Measurements from ENCODE around the gene PIM3.

The PIM3 gene

GRCh38 chr22:49966774-49967705 is 6.5 kb downstream of the PIM3 start:
- WGBS = 70% methylated on average over 36 of the region's 36 CpGs
- Histone ChIP-seq H3K79me1 (replicated peaks; ENCODE audit: low read length, poor library complexity, severe bottlenecking) (peaks cover 27% of the 10 kb centered on the region), H3K4ac (ENCODE audit: low read depth in 1 of 2, low read length in 2 of 2) (peak overlapping the region; percentile 84 to 89), H4K8ac (ENCODE audit: low read length) (peak overlapping the region; percentile 94), H3K18ac (ENCODE audit: low read depth in 1 of 2, low read length in 2 of 2) (peak overlapping the region; percentile 77 to 94), H3K14ac (ENCODE audit: low read length in 2 of 2) (peak overlapping the region in 1 of 2 experiments; percentile 61), H2BK15ac (ENCODE audit: low read depth, poor library complexity, severe bottlenecking) (peak overlapping the region; percentile 93), H2BK12ac (ENCODE audit: low read length in 2 of 2) (peak overlapping the region; percentile 96), H3K4me2 (ENCODE audit: low read length, poor library complexity, severe bottlenecking) (no peak overlapping the region), H3K23ac (ENCODE audit: low read length in 2 of 2) (peak overlapping the region; percentile 22 to 86), H3K9me3 (ENCODE audit: control insufficient read depth, low read length) (no peaks in the 10 kb centered on the region), H3K27ac (ENCODE audit: low read length, poor library complexity, severe bottlenecking) (no peak overlapping the region), H2BK120ac (ENCODE audit: low read depth, low read length) (peak overlapping the region; percentile 78), H2BK5ac (ENCODE audit: low read depth, low read length, poor library complexity, severe bottlenecking) (no peak overlapping the region), H3K4me3 (ENCODE audit: insufficient read depth in 1 of 2, low read depth in 1 of 2, low read length in 2 of 2) (peak overlapping the region in 1 of 2 experiments; percentile 22), H2AFZ (ENCODE audit: low read depth, low read length) (no peak overlapping the region), H2AK5ac (ENCODE audit: low read length, severe bottlenecking) (peak overlapping the region; percentile 33), H3K27me3 (ENCODE audit: control insufficient read depth in 1 of 2, insufficient read depth in 1 of 2, low read length in 2 of 2) (no peaks in the 10 kb centered on the region), H3K9ac (ENCODE audit: low read length) (peak overlapping the region; percentile 53), H3K36me3 (ENCODE audit: control insufficient read depth in 1 of 2, insufficient read depth in 2 of 2, low read depth in 1 of 2, low read length in 2 of 2) (peaks cover 19 to 52% of the 10 kb centered on the region in 2 experiments), H4K91ac (ENCODE audit: low read length) (peak overlapping the region; percentile 96), H3K4me1 (ENCODE audit: control insufficient read depth, insufficient read depth, low read depth, low read length) (peaks cover 70% of the 10 kb centered on the region)
- peak; percentile 85 for DNase-seq

DNA sequence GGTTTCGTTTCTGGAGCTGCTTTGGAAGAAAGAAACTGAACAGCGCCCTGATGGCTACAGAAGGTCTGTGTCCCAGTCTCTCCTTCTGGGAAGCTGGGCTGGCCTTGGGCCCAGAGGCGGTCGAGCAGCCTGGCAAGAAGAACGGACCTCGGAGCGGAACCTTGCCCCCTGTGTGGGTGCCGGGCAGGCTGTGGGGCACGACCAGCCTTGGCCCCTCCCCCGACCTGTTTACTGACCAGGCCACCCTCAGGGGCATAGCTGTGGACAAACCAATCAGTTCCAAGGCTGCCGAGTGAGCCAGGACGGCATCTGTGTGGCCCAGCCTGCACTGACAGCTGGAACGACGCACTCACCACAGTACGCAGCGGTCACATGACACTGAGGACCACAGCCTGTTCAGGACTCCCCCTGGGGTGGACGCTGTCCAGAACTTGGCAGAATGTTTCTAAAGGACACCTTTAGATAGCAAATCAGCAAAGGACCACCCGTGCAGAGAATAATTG is 7.2 kb downstream of the PIM3 start:
- H3K4me2 ChIP-seq (ENCODE audit: low read length, poor library complexity, severe bottlenecking) = no peak overlapping the region
- H3K4me1 ChIP-seq (ENCODE audit: control insufficient read depth, insufficient read depth, low read depth, low read length) = peaks cover 65% of the 10 kb centered on the region
- H3K27ac ChIP-seq (ENCODE audit: low read length, poor library complexity, severe bottlenecking) = no peak overlapping the region
- peak overlapping the region; percentile 53 for H3K9ac ChIP-seq (ENCODE audit: low read length)
- peak overlapping the region; percentile 71 for H2BK120ac ChIP-seq (ENCODE audit: low read depth, low read length)
- H3K18ac ChIP-seq (ENCODE audit: low read depth in 1 of 2, low read length in 2 of 2) = peak overlapping the region; percentile 77 to 94
- no peak overlapping the region for H2AFZ ChIP-seq (ENCODE audit: low read depth, low read length)
- H3K23ac ChIP-seq (ENCODE audit: low read length in 2 of 2) = no peak overlapping the region
- H2BK12ac ChIP-seq (ENCODE audit: low read length in 2 of 2) = peak overlapping the region; percentile 96
- H3K27me3 ChIP-seq (ENCODE audit: control insufficient read depth in 1 of 2, insufficient read depth in 1 of 2, low read length in 2 of 2) = no peaks in the 10 kb centered on the region
- H2AK5ac ChIP-seq (ENCODE audit: low read length, severe bottlenecking) = peak overlapping the region; percentile 70
- no peak overlapping the region for H2BK5ac ChIP-seq (ENCODE audit: low read depth, low read length, poor library complexity, severe bottlenecking)
- H3K4ac ChIP-seq (ENCODE audit: low read depth in 1 of 2, low read length in 2 of 2) = peak overlapping the region; percentile 19 to 84
- H2BK15ac ChIP-seq (ENCODE audit: low read depth, poor library complexity, severe bottlenecking) = peak overlapping the region; percentile 80
- WGBS = 85% methylated on average over 18 of the region's 18 CpGs
- peaks cover 16 to 49% of the 10 kb centered on the region in 2 experiments for H3K36me3 ChIP-seq (ENCODE audit: control insufficient read depth in 1 of 2, insufficient read depth in 2 of 2, low read depth in 1 of 2, low read length in 2 of 2)
- peak; percentile 42 for DNase-seq
- H3K4me3 ChIP-seq (ENCODE audit: insufficient read depth in 1 of 2, low read depth in 1 of 2, low read length in 2 of 2) = peak overlapping the region in 1 of 2 experiments; percentile 22
- peak overlapping the region in 1 of 2 experiments; percentile 68 for H3K14ac ChIP-seq (ENCODE audit: low read length in 2 of 2)
- H3K79me1 ChIP-seq (replicated peaks; ENCODE audit: low read length, poor library complexity, severe bottlenecking) = peaks cover 26% of the 10 kb centered on the region
- H4K8ac ChIP-seq (ENCODE audit: low read length) = peak overlapping the region; percentile 88
- peak overlapping the region; percentile 91 for H4K91ac ChIP-seq (ENCODE audit: low read length)
- no peaks in the 10 kb centered on the region for H3K9me3 ChIP-seq (ENCODE audit: control insufficient read depth, low read length)

GRCh38 chr22:49968313-49968830 is 7.8 kb downstream of the PIM3 start:
- Histone ChIP-seq H3K27me3 (ENCODE audit: control insufficient read depth in 1 of 2, insufficient read depth in 1 of 2, low read length in 2 of 2) (no peaks in the 10 kb centered on the region), H3K79me1 (replicated peaks; ENCODE audit: low read length, poor library complexity, severe bottlenecking) (peaks cover 21% of the 10 kb centered on the region), H2AFZ (ENCODE audit: low read depth, low read length) (no peak overlapping the region), H3K36me3 (ENCODE audit: control insufficient read depth in 1 of 2, insufficient read depth in 2 of 2, low read depth in 1 of 2, low read length in 2 of 2) (peaks cover 10 to 43% of the 10 kb centered on the region in 2 experiments), H3K14ac (ENCODE audit: low read length in 2 of 2) (no peak overlapping the region), H3K9ac (ENCODE audit: low read length) (peak overlapping the region; percentile 53), H4K91ac (ENCODE audit: low read length) (peak overlapping the region; percentile 91), H3K18ac (ENCODE audit: low read depth in 1 of 2, low read length in 2 of 2) (no peak overlapping the region), H3K27ac (ENCODE audit: low read length, poor library complexity, severe bottlenecking) (no peak overlapping the region), H2BK120ac (ENCODE audit: low read depth, low read length) (no peak overlapping the region), H2BK5ac (ENCODE audit: low read depth, low read length, poor library complexity, severe bottlenecking) (no peak overlapping the region), H3K4me3 (ENCODE audit: insufficient read depth in 1 of 2, low read depth in 1 of 2, low read length in 2 of 2) (no peak overlapping the region), H3K4me1 (ENCODE audit: control insufficient read depth, insufficient read depth, low read depth, low read length) (peaks cover 59% of the 10 kb centered on the region), H3K4ac (ENCODE audit: low read depth in 1 of 2, low read length in 2 of 2) (peak overlapping the region; percentile 32 to 84), H2BK12ac (ENCODE audit: low read length in 2 of 2) (peak overlapping the region in 1 of 2 experiments; percentile 96), H3K23ac (ENCODE audit: low read length in 2 of 2) (no peak overlapping the region), H2AK5ac (ENCODE audit: low read length, severe bottlenecking) (no peak overlapping the region), H4K8ac (ENCODE audit: low read length) (peak overlapping the region; percentile 88), H3K9me3 (ENCODE audit: control insufficient read depth, low read length) (no peaks in the 10 kb centered on the region), H3K4me2 (ENCODE audit: low read length, poor library complexity, severe bottlenecking) (no peak overlapping the region), H2BK15ac (ENCODE audit: low read depth, poor library complexity, severe bottlenecking) (peak overlapping the region; percentile 71)
- WGBS = 97% methylated on average over 10 of the region's 11 CpGs
- DNase-seq = no peak

All from mesenchymal stem cell (in vitro differentiated cells and primary cell).